ENCODE measurements around the gene ADAM10. TPM values are rescaled to one million over a fixed set of nuclear protein-coding genes. Genes with fewer than 3 reads are reported as not detected.

The ADAM10 gene
- total and polyA plus RNA-seq, 9 donors = 49.5 to 112 (median 85.2) TPM

GRCh38 chr15:58551084-58551763 lies 198.3 kb downstream of the ADAM10 start:
- 90% methylated on average over 4 of the region's 10 CpGs for WGBS (ENCODE audit: insufficient coverage)
- no peaks in the 10 kb centered on the region for H3K36me3 ChIP-seq (ENCODE audit: control insufficient read depth, insufficient read depth, low read length)
- H3K4me1 ChIP-seq (ENCODE audit: control insufficient read depth, insufficient read depth, low read length) = peaks cover 52% of the 10 kb centered on the region
- no peak overlapping the region for H3K4me3 ChIP-seq (ENCODE audit: low read length)
- H3K27me3 ChIP-seq (ENCODE audit: control insufficient read depth, insufficient read depth, low read length) = peaks cover 20% of the 10 kb centered on the region
- H3K9me3 ChIP-seq (replicated peaks; ENCODE audit: control insufficient read depth, low read depth, low read length) = no peaks in the 10 kb centered on the region
- no peak overlapping the region for H3K27ac ChIP-seq (ENCODE audit: low read length)
- no peak for DNase-seq

DNA sequence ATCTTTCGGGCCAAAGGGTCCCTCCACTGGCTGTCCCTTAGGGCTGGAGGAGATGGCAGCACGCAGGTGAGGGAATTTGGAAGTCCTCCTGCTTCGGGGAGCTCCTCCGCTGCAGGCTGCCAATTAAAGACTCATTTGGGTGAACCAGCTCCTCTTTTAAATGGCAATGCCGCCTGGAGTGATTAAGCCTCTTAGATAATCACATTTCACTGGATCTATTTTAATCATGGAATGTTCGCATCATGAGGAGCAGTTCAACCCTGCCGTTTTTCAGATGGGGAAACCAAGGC lies 199.8 kb downstream of the ADAM10 start:
- DNase-seq = no peak
- Histone ChIP-seq H3K36me3 (ENCODE audit: control insufficient read depth, insufficient read depth, low read length) (no peaks in the 10 kb centered on the region), H3K27ac (ENCODE audit: low read length) (no peak overlapping the region), H3K27me3 (ENCODE audit: control insufficient read depth, insufficient read depth, low read length) (peaks cover 18% of the 10 kb centered on the region), H3K4me3 (ENCODE audit: low read length) (no peak overlapping the region), H3K9me3 (replicated peaks; ENCODE audit: control insufficient read depth, low read depth, low read length) (no peaks in the 10 kb centered on the region), H3K4me1 (ENCODE audit: control insufficient read depth, insufficient read depth, low read length) (peaks cover 50% of the 10 kb centered on the region)
- 88% methylated on average over 5 of the region's 7 CpGs for WGBS (ENCODE audit: insufficient coverage)

DNA sequence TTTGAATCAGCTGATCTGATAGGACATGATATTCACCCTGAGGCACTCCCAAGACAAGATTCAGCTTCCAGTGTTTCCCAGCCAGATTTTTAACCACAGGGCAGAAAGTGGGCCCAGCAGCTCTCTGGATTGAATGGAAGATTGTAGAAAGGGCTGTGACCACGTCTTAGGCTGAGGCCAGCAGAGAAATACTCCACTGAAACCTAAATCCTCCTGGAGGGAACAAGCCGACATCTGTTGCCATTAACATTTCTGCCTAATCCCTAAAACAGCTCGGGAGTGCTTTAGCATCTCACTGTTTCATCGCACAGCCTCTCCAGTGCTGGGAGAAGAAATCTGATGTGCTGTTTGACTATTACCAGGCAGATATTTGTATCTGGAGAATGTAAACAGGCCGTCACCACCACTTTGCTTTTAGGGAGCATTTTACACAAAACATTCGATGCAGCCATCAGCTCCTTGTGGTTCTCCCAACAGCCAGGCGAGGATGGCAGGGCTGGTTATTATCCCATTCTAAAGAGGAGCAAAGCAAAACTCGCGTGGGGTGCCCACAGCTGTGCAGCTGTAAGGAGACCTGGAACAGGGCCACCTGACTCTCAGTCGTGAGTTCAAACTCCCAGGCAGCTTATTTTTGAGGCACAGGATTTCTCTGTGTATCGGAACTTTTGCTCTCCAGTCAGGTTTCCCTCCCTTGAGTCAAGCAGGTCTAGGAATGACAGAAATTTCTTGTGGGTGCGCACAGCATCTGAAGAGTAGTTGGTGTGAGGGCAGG lies 200.3 kb downstream of the ADAM10 start:
- H3K9me3 ChIP-seq (replicated peaks; ENCODE audit: control insufficient read depth, low read depth, low read length) = no peaks in the 10 kb centered on the region
- no peaks in the 10 kb centered on the region for H3K36me3 ChIP-seq (ENCODE audit: control insufficient read depth, insufficient read depth, low read length)
- DNase-seq = peak; percentile 76
- H3K4me1 ChIP-seq (ENCODE audit: control insufficient read depth, insufficient read depth, low read length) = peaks cover 50% of the 10 kb centered on the region
- no peak overlapping the region for H3K4me3 ChIP-seq (ENCODE audit: low read length)
- peak overlapping the region; percentile 31 for H3K27ac ChIP-seq (ENCODE audit: low read length)
- peaks cover 18% of the 10 kb centered on the region for H3K27me3 ChIP-seq (ENCODE audit: control insufficient read depth, insufficient read depth, low read length)
- 47% methylated on average over 5 of the region's 12 CpGs for WGBS (ENCODE audit: insufficient coverage)

- 86% methylated on average over 20 of the region's 26 CpGs for WGBS (ENCODE audit: insufficient coverage)
- no peak overlapping the region for H3K4me3 ChIP-seq (ENCODE audit: low read length)
- H3K4me1 ChIP-seq (ENCODE audit: control insufficient read depth, insufficient read depth, low read length) = peaks cover 50% of the 10 kb centered on the region
- no peaks in the 10 kb centered on the region for H3K36me3 ChIP-seq (ENCODE audit: control insufficient read depth, insufficient read depth, low read length)
- H3K9me3 ChIP-seq (replicated peaks; ENCODE audit: control insufficient read depth, low read depth, low read length) = no peaks in the 10 kb centered on the region
- peaks cover 18% of the 10 kb centered on the region for H3K27me3 ChIP-seq (ENCODE audit: control insufficient read depth, insufficient read depth, low read length)
- DNase-seq = no peak
- no peak overlapping the region for H3K27ac ChIP-seq (ENCODE audit: low read length)
These were observed 201.0 kb downstream of the ADAM10 start for GRCh38 chr15:58548308-58549012.

- Histone ChIP-seq H3K27ac (ENCODE audit: low read length) (no peak overlapping the region), H3K4me1 (ENCODE audit: control insufficient read depth, insufficient read depth, low read length) (peaks cover 50% of the 10 kb centered on the region), H3K9me3 (replicated peaks; ENCODE audit: control insufficient read depth, low read depth, low read length) (no peaks in the 10 kb centered on the region), H3K36me3 (ENCODE audit: control insufficient read depth, insufficient read depth, low read length) (no peaks in the 10 kb centered on the region), H3K27me3 (ENCODE audit: control insufficient read depth, insufficient read depth, low read length) (peaks cover 15% of the 10 kb centered on the region), H3K4me3 (ENCODE audit: low read length) (no peak overlapping the region)
- WGBS (ENCODE audit: insufficient coverage) = 96% methylated on average over 3 of the region's 9 CpGs
- no peak for DNase-seq
These were observed 201.7 kb downstream of the ADAM10 start for GRCh38 chr15:58547628-58548307.

GRCh38 chr15:58546635-58547627 lies 202.6 kb downstream of the ADAM10 start:
- Histone ChIP-seq H3K27ac (ENCODE audit: low read length) (no peak overlapping the region), H3K27me3 (ENCODE audit: control insufficient read depth, insufficient read depth, low read length) (peaks cover 7% of the 10 kb centered on the region)

GRCh38 chr15:58546066-58546591 lies 203.4 kb downstream of the ADAM10 start:
- Histone ChIP-seq H3K27me3 (ENCODE audit: control insufficient read depth, insufficient read depth, low read length) (peaks cover 5% of the 10 kb centered on the region), H3K4me3 (ENCODE audit: low read length) (no peak overlapping the region), H3K36me3 (ENCODE audit: control insufficient read depth, insufficient read depth, low read length) (no peaks in the 10 kb centered on the region), H3K27ac (ENCODE audit: low read length) (no peak overlapping the region), H3K9me3 (replicated peaks; ENCODE audit: control insufficient read depth, low read depth, low read length) (no peaks in the 10 kb centered on the region), H3K4me1 (ENCODE audit: control insufficient read depth, insufficient read depth, low read length) (peaks cover 41% of the 10 kb centered on the region)
- no peak for DNase-seq
- WGBS (ENCODE audit: insufficient coverage) = 76% methylated on average over 6 of the region's 9 CpGs

More at GRCh38 chr15:58546635-58547627, 202.6 kb downstream of the ADAM10 start:
- Histone ChIP-seq H3K4me3 (ENCODE audit: low read length) (no peak overlapping the region), H3K9me3 (replicated peaks; ENCODE audit: control insufficient read depth, low read depth, low read length) (no peaks in the 10 kb centered on the region), H3K36me3 (ENCODE audit: control insufficient read depth, insufficient read depth, low read length) (no peaks in the 10 kb centered on the region), H3K4me1 (ENCODE audit: control insufficient read depth, insufficient read depth, low read length) (peaks cover 44% of the 10 kb centered on the region)
- DNase-seq = peak; percentile 49
- 90% methylated on average over 11 of the region's 13 CpGs for WGBS (ENCODE audit: insufficient coverage)

- Histone ChIP-seq H3K9me3 (replicated peaks; ENCODE audit: control insufficient read depth, low read depth, low read length) (no peaks in the 10 kb centered on the region), H3K27me3 (ENCODE audit: control insufficient read depth, insufficient read depth, low read length) (peaks cover 5% of the 10 kb centered on the region), H3K27ac (ENCODE audit: low read length) (no peak overlapping the region), H3K4me1 (ENCODE audit: control insufficient read depth, insufficient read depth, low read length) (peaks cover 40% of the 10 kb centered on the region), H3K4me3 (ENCODE audit: low read length) (no peak overlapping the region), H3K36me3 (ENCODE audit: control insufficient read depth, insufficient read depth, low read length) (no peaks in the 10 kb centered on the region)
- no peak for DNase-seq
- WGBS (ENCODE audit: insufficient coverage) = 91% methylated on average over 12 of the region's 18 CpGs
These were observed 204.0 kb downstream of the ADAM10 start for GRCh38 chr15:58545307-58546065.

Data from muscle of leg (tissue), 11 donors.